Measurements from ENCODE around the gene ADSS1.

GRCh38 chr14:104735830-104736642, 12.0 kb downstream of the ADSS1 start:
- TF ChIP-seq POLR2AphosphoS5 (IDR thresholded peaks at IDR 0.05; ENCODE audit: low read depth, low read length) (no peak), SIN3A (IDR thresholded peaks at IDR 0.05; ENCODE audit: borderline replicate concordance, insufficient read depth, low read length) (no peak), REST (IDR thresholded peaks at IDR 0.05; ENCODE audit: insufficient read depth in 1 of 2, low read depth in 2 of 2, low read length in 2 of 2) (no peak)
